ENCODE measurements around the gene BCL2A1.
"Not testable (repeated sequence)": the region's sequence is repeated elsewhere in the genome, so short reads cannot be mapped to it uniquely, and the experiment has no call there.

BCL2A1 gene

GRCh38 chr15:79933231-79933630, 37.8 kb downstream of the BCL2A1 start:
- TF ChIP-seq, protein P1, sequence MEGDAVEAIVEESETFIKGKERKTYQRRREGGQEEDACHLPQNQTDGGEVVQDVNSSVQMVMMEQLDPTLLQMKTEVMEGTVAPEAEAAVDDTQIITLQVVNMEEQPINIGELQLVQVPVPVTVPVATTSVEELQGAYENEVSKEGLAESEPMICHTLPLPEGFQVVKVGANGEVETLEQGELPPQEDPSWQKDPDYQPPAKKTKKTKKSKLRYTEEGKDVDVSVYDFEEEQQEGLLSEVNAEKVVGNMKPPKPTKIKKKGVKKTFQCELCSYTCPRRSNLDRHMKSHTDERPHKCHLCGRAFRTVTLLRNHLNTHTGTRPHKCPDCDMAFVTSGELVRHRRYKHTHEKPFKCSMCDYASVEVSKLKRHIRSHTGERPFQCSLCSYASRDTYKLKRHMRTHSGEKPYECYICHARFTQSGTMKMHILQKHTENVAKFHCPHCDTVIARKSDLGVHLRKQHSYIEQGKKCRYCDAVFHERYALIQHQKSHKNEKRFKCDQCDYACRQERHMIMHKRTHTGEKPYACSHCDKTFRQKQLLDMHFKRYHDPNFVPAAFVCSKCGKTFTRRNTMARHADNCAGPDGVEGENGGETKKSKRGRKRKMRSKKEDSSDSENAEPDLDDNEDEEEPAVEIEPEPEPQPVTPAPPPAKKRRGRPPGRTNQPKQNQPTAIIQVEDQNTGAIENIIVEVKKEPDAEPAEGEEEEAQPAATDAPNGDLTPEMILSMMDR (IDR thresholded peaks at IDR 0.05; ENCODE audit: insufficient read depth, low read depth, low read length, missing control alignments): no peak
- no peak for DNase-seq (ENCODE audit: low read depth)

DNA sequence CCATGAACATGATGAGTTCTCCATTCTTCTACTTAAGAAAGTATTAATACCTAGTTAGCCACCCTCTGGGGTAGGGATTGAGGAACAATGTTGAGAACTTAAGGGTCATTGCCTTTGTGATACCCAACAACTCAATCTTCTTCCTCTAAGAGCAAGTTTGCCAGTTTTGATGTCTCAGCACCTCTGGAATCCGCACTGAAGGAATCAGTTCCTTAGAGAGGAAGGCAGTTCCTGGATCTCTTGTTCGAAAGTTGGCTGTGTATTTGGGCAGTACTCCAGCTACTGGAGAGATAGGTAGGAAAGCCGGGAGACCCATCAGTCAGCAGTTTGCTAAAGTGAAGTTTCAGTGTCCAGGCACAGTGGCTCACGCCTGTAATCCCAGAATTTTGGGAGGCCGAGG, 38.5 kb downstream of the BCL2A1 start:
- DNase-seq (ENCODE audit: low read depth): no peak
- H3K4me3 ChIP-seq (ENCODE audit: low read length): no peak overlapping the region
- TF ChIP-seq, protein P1 (IDR thresholded peaks at IDR 0.05; ENCODE audit: insufficient read depth, low read depth, low read length, missing control alignments): no peak

More at GRCh38 chr15:79933231-79933630, 37.8 kb downstream of the BCL2A1 start:
- H3K4me3 ChIP-seq (ENCODE audit: low read length): no peak overlapping the region

GRCh38 chr15:79930516-79930915, 40.5 kb downstream of the BCL2A1 start:
- no peak overlapping the region for H3K4me3 ChIP-seq (ENCODE audit: low read length)
- DNase-seq (ENCODE audit: low read depth): no peak
- TF ChIP-seq, protein P1 (IDR thresholded peaks at IDR 0.05; ENCODE audit: insufficient read depth, low read depth, low read length, missing control alignments): no peak

DNA sequence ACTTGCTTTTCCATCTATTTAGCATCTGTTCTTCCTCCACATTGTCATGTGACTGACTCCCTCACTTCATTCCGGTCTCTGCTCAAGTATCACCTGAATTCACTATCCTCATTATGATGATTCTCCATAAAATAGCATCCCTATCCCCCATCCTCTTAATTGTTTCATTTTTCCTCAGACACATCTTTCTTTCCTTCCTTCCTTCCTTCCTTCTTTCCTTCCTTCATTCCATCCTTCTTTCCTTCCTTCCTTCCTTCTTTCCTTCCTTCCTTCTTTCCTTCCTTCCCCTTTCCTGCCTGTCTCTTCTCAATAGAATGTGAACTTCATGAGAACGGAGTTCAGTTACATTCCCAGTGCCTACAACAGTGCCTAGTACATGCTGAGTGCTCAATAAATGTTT, 41.6 kb downstream of the BCL2A1 start:
- DNase-seq (ENCODE audit: low read depth): no peak
- H3K4me3 ChIP-seq (ENCODE audit: low read length): no peak overlapping the region
- TF ChIP-seq, protein P1 (IDR thresholded peaks at IDR 0.05; ENCODE audit: insufficient read depth, low read depth, low read length, missing control alignments): no peak

- DNase-seq (ENCODE audit: low read depth); H3K4me3 ChIP-seq (ENCODE audit: low read length): not testable (repeated sequence)
These were observed 44.9 kb downstream of the BCL2A1 start for GRCh38 chr15:79926116-79926515.

DNA sequence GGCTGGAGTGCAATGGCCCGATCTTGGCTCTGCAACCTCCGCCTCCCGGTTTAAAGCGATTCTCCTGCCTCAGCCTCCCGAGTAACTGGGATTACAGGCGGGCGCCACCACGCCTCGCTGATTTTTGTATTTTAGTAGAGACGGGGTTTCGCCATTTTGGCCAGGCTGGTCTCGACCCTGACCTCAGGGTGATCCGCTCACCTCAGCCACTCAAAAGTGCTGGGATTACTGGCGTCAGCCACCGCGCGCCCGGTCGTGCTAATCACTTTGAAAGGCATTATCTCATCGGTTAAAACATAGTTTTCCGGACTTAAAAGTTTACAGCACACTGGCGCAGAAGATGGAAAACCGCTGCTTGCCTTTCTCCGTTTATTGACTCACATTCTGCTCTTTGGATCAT, 46.6 kb downstream of the BCL2A1 start:
- TF ChIP-seq, protein P1 (IDR thresholded peaks at IDR 0.05; ENCODE audit: insufficient read depth, low read depth, low read length, missing control alignments): no peak
- peak overlapping the region; percentile 53 for H3K4me3 ChIP-seq (ENCODE audit: low read length)
- no peak for DNase-seq (ENCODE audit: low read depth)

- H3K4me3 ChIP-seq (ENCODE audit: low read length): peak overlapping the region; percentile 53
- TF ChIP-seq, protein P1 (IDR thresholded peaks at IDR 0.05; ENCODE audit: insufficient read depth, low read depth, low read length, missing control alignments): peak; percentile 9
- DNase-seq (ENCODE audit: low read depth): peak; percentile 98
These were observed 47.4 kb downstream of the BCL2A1 start for GRCh38 chr15:79923515-79924169.

All from epithelial cell of esophagus (primary cell).